GM06990 (cell line): ENCODE results near the gene JAKMIP1.

ENCODE experiments used
- DNase-seq: peaks from one replicate; pipeline ENCODE4 v3.0.0-alpha.2; 2011; ENCODE audit not compliant: insufficient read length; ENCODE audit errors: extremely low read depth
- H3K27me3 ChIP-seq: replicated peaks from 2 replicates; pipeline ENCODE4 v1.6.0; 2011; ENCODE audit warnings: low read length; ENCODE audit not compliant: control insufficient read depth, insufficient read depth
- H3K36me3 ChIP-seq: 2 replicates; pipeline ENCODE4 v1.5.1; 2011; ENCODE audit warnings: low read length; ENCODE audit not compliant: control insufficient read depth, insufficient read depth
- H3K4me3 ChIP-seq: replicated peaks from 2 replicates; pipeline ENCODE4 v1.5.1; 2011; ENCODE audit warnings: low read depth, mild to moderate bottlenecking, control low read depth, low read length
- TF ChIP-seq, protein P1 (sequence below): IDR thresholded peaks from 2 replicates; pipeline ENCODE4 v1.5.1; 2011; ENCODE audit warnings: low read length, control low read depth, mild to moderate bottlenecking, inconsistent platforms; ENCODE audit not compliant: insufficient read depth, poor library complexity, severe bottlenecking

The JAKMIP1 gene

GRCh38 chr4:6001680-6002491 lies 198.5 kb downstream of the JAKMIP1 start:
- H3K27me3 ChIP-seq = no peaks in the 10 kb centered on the region; the same call in none of the 2 replicates
- DNase-seq = no peak
- no peaks in the 10 kb centered on the region for H3K36me3 ChIP-seq
- no peak overlapping the region for H3K4me3 ChIP-seq
- TF ChIP-seq, protein P1, sequence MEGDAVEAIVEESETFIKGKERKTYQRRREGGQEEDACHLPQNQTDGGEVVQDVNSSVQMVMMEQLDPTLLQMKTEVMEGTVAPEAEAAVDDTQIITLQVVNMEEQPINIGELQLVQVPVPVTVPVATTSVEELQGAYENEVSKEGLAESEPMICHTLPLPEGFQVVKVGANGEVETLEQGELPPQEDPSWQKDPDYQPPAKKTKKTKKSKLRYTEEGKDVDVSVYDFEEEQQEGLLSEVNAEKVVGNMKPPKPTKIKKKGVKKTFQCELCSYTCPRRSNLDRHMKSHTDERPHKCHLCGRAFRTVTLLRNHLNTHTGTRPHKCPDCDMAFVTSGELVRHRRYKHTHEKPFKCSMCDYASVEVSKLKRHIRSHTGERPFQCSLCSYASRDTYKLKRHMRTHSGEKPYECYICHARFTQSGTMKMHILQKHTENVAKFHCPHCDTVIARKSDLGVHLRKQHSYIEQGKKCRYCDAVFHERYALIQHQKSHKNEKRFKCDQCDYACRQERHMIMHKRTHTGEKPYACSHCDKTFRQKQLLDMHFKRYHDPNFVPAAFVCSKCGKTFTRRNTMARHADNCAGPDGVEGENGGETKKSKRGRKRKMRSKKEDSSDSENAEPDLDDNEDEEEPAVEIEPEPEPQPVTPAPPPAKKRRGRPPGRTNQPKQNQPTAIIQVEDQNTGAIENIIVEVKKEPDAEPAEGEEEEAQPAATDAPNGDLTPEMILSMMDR = no peak

GRCh38 chr4:5999830-6000365 lies 200.5 kb downstream of the JAKMIP1 start:
- DNase-seq = no peak
- Histone ChIP-seq H3K27me3 (no peaks in the 10 kb centered on the region; the same call in none of the 2 replicates), H3K36me3 (no peaks in the 10 kb centered on the region), H3K4me3 (no peak overlapping the region)
- TF ChIP-seq, protein P1 = no peak

- TF ChIP-seq, protein P1 = no peak
- Histone ChIP-seq H3K36me3 (no peaks in the 10 kb centered on the region), H3K4me3 (no peak overlapping the region), H3K27me3 (no peaks in the 10 kb centered on the region; the same call in none of the 2 replicates)
- DNase-seq = no peak
These were observed 201.0 kb downstream of the JAKMIP1 start for GRCh38 chr4:5999356-5999755.

GRCh38 chr4:5998333-5998936 lies 201.9 kb downstream of the JAKMIP1 start:
- Histone ChIP-seq H3K4me3 (no peak overlapping the region), H3K27me3 (no peaks in the 10 kb centered on the region; the same call in none of the 2 replicates), H3K36me3 (no peaks in the 10 kb centered on the region)
- no peak for DNase-seq
- TF ChIP-seq, protein P1 = peak; percentile 94

GRCh38 chr4:5996641-5997040 lies 203.7 kb downstream of the JAKMIP1 start:
- DNase-seq = no peak

More at GRCh38 chr4:5996641-5997040, 203.7 kb downstream of the JAKMIP1 start:
- H3K4me3 ChIP-seq = no peak overlapping the region
- H3K36me3 ChIP-seq = no peaks in the 10 kb centered on the region
- TF ChIP-seq, protein P1 = no peak
- no peaks in the 10 kb centered on the region; the same call in none of the 2 replicates for H3K27me3 ChIP-seq
